ENCODE results near the gene SRGAP2B. TPM values are rescaled to one million over a fixed set of nuclear protein-coding genes. Genes with fewer than 3 reads are reported as not detected.
"Not testable (repeated sequence)": the region's sequence is repeated elsewhere in the genome, so short reads cannot be mapped to it uniquely, and the experiment has no call there.

The SRGAP2B gene
- total RNA-seq, 1 experiment from 2014 or later = 24.2 TPM

GRCh38 chr1:145008388-145008787 is 86.7 kb downstream of the SRGAP2B start:
- H3K27ac ChIP-seq; H3K4me1 ChIP-seq (replicated peaks); DNase-seq (ENCODE audit: low read depth in 1 of 2, low spot score in 2 of 2); H3K9me3 ChIP-seq (replicated peaks); H3K36me3 ChIP-seq; H3K27me3 ChIP-seq (replicated peaks); H3K4me3 ChIP-seq: not testable (repeated sequence)

GRCh38 chr1:145005142-145005541 is 90.0 kb downstream of the SRGAP2B start:
- H3K4me1 ChIP-seq (replicated peaks); H3K27ac ChIP-seq; H3K27me3 ChIP-seq (replicated peaks); H3K4me3 ChIP-seq; DNase-seq (ENCODE audit: low read depth in 1 of 2, low spot score in 2 of 2); H3K36me3 ChIP-seq; H3K9me3 ChIP-seq (replicated peaks): not testable (repeated sequence)

- H3K9me3 ChIP-seq (replicated peaks); H3K27me3 ChIP-seq (replicated peaks); H3K4me1 ChIP-seq (replicated peaks); H3K36me3 ChIP-seq; H3K27ac ChIP-seq; H3K4me3 ChIP-seq; DNase-seq (ENCODE audit: low read depth in 1 of 2, low spot score in 2 of 2): not testable (repeated sequence)
These were observed 93.7 kb downstream of the SRGAP2B start for GRCh38 chr1:145001381-145001780.

GRCh38 chr1:145000743-145001326 is 94.3 kb downstream of the SRGAP2B start:
- DNase-seq (ENCODE audit: low read depth in 1 of 2, low spot score in 2 of 2) = not testable (repeated sequence)

GRCh38 chr1:145000074-145000742 is 94.9 kb downstream of the SRGAP2B start:
- H3K4me3 ChIP-seq; H3K27me3 ChIP-seq (replicated peaks); H3K9me3 ChIP-seq (replicated peaks); H3K27ac ChIP-seq; H3K36me3 ChIP-seq; H3K4me1 ChIP-seq (replicated peaks); DNase-seq (ENCODE audit: low read depth in 1 of 2, low spot score in 2 of 2): not testable (repeated sequence)

More at GRCh38 chr1:145000743-145001326, 94.3 kb downstream of the SRGAP2B start:
- not testable (repeated sequence) for H3K9me3 ChIP-seq (replicated peaks); H3K36me3 ChIP-seq; H3K27me3 ChIP-seq (replicated peaks); H3K27ac ChIP-seq; H3K4me3 ChIP-seq; H3K4me1 ChIP-seq (replicated peaks)

GRCh38 chr1:144998981-144999273 is 96.2 kb downstream of the SRGAP2B start:
- H3K36me3 ChIP-seq; H3K27ac ChIP-seq; DNase-seq (ENCODE audit: low read depth in 1 of 2, low spot score in 2 of 2); H3K27me3 ChIP-seq (replicated peaks); H3K9me3 ChIP-seq (replicated peaks); H3K4me3 ChIP-seq; H3K4me1 ChIP-seq (replicated peaks): not testable (repeated sequence)

- H3K27me3 ChIP-seq (replicated peaks); H3K4me1 ChIP-seq (replicated peaks); H3K27ac ChIP-seq; H3K9me3 ChIP-seq (replicated peaks); H3K36me3 ChIP-seq; H3K4me3 ChIP-seq: not testable (repeated sequence)
- DNase-seq (ENCODE audit: low read depth in 1 of 2, low spot score in 2 of 2) = peak in 1 of 2 experiments; percentile 1
These were observed 96.8 kb downstream of the SRGAP2B start for GRCh38 chr1:144998134-144998980.

GRCh38 chr1:144995833-144996410 is 99.2 kb downstream of the SRGAP2B start:
- not testable (repeated sequence) for H3K4me1 ChIP-seq (replicated peaks); H3K4me3 ChIP-seq; H3K9me3 ChIP-seq (replicated peaks); H3K36me3 ChIP-seq; H3K27me3 ChIP-seq (replicated peaks); DNase-seq (ENCODE audit: low read depth in 1 of 2, low spot score in 2 of 2); H3K27ac ChIP-seq

- not testable (repeated sequence) for H3K9me3 ChIP-seq (replicated peaks); H3K4me3 ChIP-seq; H3K36me3 ChIP-seq; H3K27me3 ChIP-seq (replicated peaks); H3K4me1 ChIP-seq (replicated peaks); H3K27ac ChIP-seq; DNase-seq (ENCODE audit: low read depth in 1 of 2, low spot score in 2 of 2)
These were observed 102.2 kb downstream of the SRGAP2B start for GRCh38 chr1:144992915-144993314.

GRCh38 chr1:144990611-144991010 is 104.5 kb downstream of the SRGAP2B start:
- not testable (repeated sequence) for H3K27ac ChIP-seq; H3K27me3 ChIP-seq (replicated peaks); H3K9me3 ChIP-seq (replicated peaks); H3K4me3 ChIP-seq; H3K36me3 ChIP-seq; H3K4me1 ChIP-seq (replicated peaks); DNase-seq (ENCODE audit: low read depth in 1 of 2, low spot score in 2 of 2)

GRCh38 chr1:144987131-144987530 is 108.0 kb downstream of the SRGAP2B start:
- H3K4me3 ChIP-seq = not testable (repeated sequence)

GRCh38 chr1:144986171-144986860 is 108.8 kb downstream of the SRGAP2B start:
- not testable (repeated sequence) for H3K36me3 ChIP-seq; H3K27me3 ChIP-seq (replicated peaks); H3K4me3 ChIP-seq; DNase-seq (ENCODE audit: low read depth in 1 of 2, low spot score in 2 of 2); H3K9me3 ChIP-seq (replicated peaks); H3K27ac ChIP-seq; H3K4me1 ChIP-seq (replicated peaks)

More at GRCh38 chr1:144987131-144987530, 108.0 kb downstream of the SRGAP2B start:
- not testable (repeated sequence) for H3K4me1 ChIP-seq (replicated peaks); H3K27me3 ChIP-seq (replicated peaks); DNase-seq (ENCODE audit: low read depth in 1 of 2, low spot score in 2 of 2); H3K27ac ChIP-seq; H3K36me3 ChIP-seq; H3K9me3 ChIP-seq (replicated peaks)

GRCh38 chr1:144985550-144986170 is 109.5 kb downstream of the SRGAP2B start:
- not testable (repeated sequence) for H3K27ac ChIP-seq; DNase-seq (ENCODE audit: low read depth in 1 of 2, low spot score in 2 of 2); H3K9me3 ChIP-seq (replicated peaks); H3K36me3 ChIP-seq; H3K27me3 ChIP-seq (replicated peaks); H3K4me1 ChIP-seq (replicated peaks); H3K4me3 ChIP-seq

Data from SJSA1 (cell line).